22Rv1 (cell line): Measurements from ENCODE around the gene ANAPC13.

Experiments
- ZFX ChIP-seq: fragments of 450-650 bp; IDR thresholded peaks from 2 replicates; pipeline ENCODE4 v1.6.1; 2017; ENCODE audit warnings: antibody characterized with exemption, borderline replicate concordance
- TF ChIP-seq, protein P1 (sequence below): fragments of 450-650 bp; IDR thresholded peaks from 2 replicates; pipeline ENCODE4 v1.5.1; 2017; ENCODE audit warnings: mild to moderate bottlenecking

DNA sequence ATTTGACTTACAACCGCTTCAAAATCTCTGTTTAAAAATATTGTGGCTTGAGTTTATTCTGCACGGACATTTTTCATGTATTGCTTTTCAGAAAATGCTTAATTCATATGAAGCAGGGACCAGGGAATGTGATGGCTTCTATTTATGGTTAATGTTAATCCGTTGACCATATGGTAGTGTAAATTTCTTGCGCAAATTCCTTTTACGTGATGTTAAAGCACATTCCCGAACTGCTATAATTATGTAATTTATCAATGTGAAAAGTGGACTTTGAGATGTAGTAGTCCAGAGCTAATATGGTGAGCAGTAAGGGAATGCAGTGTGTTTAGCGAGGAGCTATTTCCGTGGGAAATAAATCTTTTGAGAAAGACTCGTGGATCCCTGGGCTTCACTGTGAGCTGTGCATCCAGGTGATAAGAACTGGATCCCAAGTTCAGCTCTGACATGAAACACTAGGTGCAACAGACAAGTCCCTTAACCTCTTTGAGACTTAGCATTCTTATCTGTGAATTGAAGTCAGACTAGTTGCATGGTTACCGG, 27.3 kb downstream of the ANAPC13 start:
- TF ChIP-seq, protein P1, sequence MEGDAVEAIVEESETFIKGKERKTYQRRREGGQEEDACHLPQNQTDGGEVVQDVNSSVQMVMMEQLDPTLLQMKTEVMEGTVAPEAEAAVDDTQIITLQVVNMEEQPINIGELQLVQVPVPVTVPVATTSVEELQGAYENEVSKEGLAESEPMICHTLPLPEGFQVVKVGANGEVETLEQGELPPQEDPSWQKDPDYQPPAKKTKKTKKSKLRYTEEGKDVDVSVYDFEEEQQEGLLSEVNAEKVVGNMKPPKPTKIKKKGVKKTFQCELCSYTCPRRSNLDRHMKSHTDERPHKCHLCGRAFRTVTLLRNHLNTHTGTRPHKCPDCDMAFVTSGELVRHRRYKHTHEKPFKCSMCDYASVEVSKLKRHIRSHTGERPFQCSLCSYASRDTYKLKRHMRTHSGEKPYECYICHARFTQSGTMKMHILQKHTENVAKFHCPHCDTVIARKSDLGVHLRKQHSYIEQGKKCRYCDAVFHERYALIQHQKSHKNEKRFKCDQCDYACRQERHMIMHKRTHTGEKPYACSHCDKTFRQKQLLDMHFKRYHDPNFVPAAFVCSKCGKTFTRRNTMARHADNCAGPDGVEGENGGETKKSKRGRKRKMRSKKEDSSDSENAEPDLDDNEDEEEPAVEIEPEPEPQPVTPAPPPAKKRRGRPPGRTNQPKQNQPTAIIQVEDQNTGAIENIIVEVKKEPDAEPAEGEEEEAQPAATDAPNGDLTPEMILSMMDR: no peak
- no peak for TF ChIP-seq ZFX
